Panc1 (cell line): ENCODE results near the gene DAG1. TPM values are rescaled to one million over a fixed set of nuclear protein-coding genes. Genes with fewer than 3 reads are reported as not detected.

ENCODE experiments used
- total RNA-seq: library from RNA; stranded (reverse); gene quantifications from one replicate; pipeline ENCODE4 v1.2.1, GENCODE V29; 2021; ENCODE audit not compliant: unreplicated experiment

Gene DAG1
- total RNA-seq, 1 experiment from 2014 or later: 160 TPM

Other genes with a start within 250 kb of the DAG1 start
- 2.3 TPM for gene C3orf62, start 193.0 kb upstream of the DAG1 start, total RNA-seq
- gene USP4, start 130.2 kb upstream of the DAG1 start, total RNA-seq: 39.9 TPM
- gene GPX1, start 111.9 kb upstream of the DAG1 start, total RNA-seq: 102 TPM
- 296 TPM for gene RHOA, start 58.3 kb upstream of the DAG1 start, total RNA-seq
- gene TCTA, start 57.8 kb upstream of the DAG1 start, total RNA-seq: 17.6 TPM
- gene AMT, start 47.8 kb upstream of the DAG1 start, total RNA-seq: 1.1 TPM
- 9.2 TPM for gene NICN1, start 40.9 kb upstream of the DAG1 start, total RNA-seq
- gene BSN, start 84.2 kb downstream of the DAG1 start, total RNA-seq: 0.87 TPM
- gene APEH, start 204.1 kb downstream of the DAG1 start, total RNA-seq: 131 TPM
- gene MST1, start 219.2 kb downstream of the DAG1 start, total RNA-seq: 14.0 TPM
- gene RNF123, start 219.3 kb downstream of the DAG1 start, total RNA-seq: 23.1 TPM
- 0.72 TPM for gene AMIGO3, start 249.4 kb downstream of the DAG1 start, total RNA-seq